ENCODE results near the gene EVI5L.

- no peak for TF ChIP-seq CTCF (IDR thresholded peaks at IDR 0.05)
- no peak for TF ChIP-seq JUND (IDR thresholded peaks at IDR 0.05)
- TF ChIP-seq TCF12 (IDR thresholded peaks at IDR 0.05) = no peak
- TF ChIP-seq MAX (IDR thresholded peaks at IDR 0.05; ENCODE audit: low read depth) = no peak
Observed at GRCh38 chr19:7888145-7888825, 58.3 kb downstream of the EVI5L start, which contains the start of gene LRRC8E.
